NCI-H345 treated with DMSO at 0.1 percent for 48 hours (cell line): ENCODE measurements around the gene TSSK6.

Source experiments
- DNase-seq: peaks from one replicate; lab custom pipeline; 2025; ENCODE audit not compliant: unreplicated experiment; lab: John Stamatoyannopoulos, UW

Gene TSSK6

DNA sequence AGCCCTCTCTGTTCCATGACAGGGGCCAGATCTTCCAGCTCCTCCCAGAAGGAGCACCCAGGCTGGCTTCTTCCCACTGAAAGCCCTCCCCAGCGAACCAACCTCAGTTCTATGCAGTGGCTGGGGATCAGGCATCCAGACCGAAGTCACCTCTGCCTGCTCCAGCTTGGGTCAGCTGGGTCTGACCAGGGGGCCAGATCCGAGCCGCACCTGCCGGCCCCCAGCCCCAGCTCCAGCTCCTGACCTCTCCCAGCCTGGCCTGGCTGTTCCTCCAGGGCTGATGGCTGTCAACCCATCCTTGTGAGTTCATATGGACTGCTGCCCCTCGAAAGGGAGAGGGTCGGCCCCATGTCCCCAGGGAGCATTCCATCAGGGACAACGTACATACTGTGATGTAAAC, 8.0 kb downstream of the TSSK6 start:
- DNase-seq: no peak

DNA sequence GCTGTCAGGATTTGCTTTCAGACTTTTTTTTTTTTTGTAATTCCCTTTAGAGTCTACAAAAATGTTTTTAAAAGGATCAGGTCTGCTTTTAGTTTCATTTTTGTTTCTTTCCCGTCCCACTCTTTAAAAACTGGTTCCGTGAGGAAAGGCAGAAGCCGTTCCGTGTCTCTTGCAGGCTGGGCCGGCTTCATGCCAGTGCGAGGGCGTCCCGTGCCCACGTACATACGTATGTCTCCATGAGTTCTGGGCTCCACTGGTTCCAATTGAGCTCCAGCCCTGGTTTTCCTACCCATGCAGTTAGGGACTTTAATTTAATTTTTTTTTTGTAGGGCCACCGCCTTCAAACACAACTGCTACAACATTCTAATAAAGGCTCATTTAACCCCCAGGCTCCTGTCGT, 8.8 kb downstream of the TSSK6 start:
- DNase-seq: no peak

DNA sequence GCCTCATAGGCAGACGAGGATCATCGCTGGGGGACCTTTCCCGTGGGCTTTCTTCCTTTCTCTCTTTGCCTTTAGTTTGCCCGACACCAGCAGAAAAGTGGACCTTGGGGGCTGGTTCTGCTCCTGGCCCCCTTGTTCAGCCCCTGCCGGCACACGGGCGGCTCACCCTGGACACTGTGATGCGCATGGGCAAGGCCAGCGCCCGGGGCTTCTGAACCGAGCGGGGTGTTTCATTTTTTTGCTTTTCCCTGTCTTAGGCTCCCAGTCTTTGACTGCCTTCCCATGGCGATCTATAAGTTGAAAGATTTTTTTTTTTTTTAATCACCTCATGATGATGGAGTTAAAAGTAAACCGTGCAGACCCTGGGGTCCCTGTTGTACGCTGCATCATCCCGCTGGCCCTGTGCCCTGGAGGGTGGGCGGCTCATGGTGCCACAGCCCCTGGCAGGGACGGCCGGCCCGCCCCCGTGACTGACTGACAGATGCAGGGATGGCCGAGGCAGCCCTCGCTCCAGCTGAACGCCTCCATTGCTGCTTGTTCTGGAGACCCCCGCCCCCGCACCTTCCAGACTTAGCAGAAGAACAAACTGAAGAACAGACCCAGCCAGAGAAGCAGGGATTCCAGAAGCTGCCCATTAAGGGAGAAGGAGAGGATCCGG, 9.6 kb downstream of the TSSK6 start:
- DNase-seq: no peak

DNA sequence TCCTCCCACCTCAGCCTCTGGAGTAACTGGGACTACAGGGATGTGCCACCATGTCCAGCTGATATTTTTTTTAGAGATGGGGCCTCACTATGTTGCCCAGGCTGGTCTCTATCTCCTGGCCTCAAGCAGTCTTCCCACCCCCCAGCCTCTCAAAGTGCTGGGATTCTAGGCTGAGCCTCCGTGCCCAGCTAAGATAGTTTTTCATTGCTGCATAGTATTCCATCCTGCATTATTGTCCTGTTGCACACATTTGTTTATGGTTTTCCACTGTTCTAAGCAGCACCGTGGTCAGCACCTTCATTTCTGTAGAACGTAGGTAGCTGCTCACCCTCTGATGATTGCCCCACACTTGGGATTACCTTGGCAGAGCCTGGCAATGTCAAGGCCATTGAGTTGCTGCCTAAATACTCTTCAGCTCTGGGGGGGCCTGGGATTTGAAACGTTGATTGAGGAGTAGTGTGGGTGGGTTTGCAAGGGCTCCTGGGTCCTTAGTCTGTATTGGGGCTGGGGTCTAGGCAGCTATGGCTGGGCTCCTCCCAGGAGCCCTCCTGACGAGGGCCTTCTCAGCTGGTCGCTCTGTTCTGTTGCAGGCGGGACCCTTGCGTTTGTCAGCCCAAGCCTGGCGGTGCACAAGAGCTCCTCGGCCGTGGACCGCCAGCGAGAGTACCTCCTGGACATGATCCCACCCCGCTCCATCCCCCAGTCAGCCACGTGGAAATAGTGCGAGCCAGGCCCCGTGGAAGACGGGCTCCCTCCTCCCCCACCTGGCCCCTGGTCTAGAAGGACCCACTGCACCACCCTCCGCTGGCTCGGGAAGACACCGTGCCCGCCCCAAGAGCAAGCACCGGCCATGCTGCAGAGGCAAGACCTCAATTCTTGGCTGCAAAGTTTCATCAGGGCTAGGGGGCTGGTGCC, 10.3 kb downstream of the TSSK6 start:
- no peak for DNase-seq

DNA sequence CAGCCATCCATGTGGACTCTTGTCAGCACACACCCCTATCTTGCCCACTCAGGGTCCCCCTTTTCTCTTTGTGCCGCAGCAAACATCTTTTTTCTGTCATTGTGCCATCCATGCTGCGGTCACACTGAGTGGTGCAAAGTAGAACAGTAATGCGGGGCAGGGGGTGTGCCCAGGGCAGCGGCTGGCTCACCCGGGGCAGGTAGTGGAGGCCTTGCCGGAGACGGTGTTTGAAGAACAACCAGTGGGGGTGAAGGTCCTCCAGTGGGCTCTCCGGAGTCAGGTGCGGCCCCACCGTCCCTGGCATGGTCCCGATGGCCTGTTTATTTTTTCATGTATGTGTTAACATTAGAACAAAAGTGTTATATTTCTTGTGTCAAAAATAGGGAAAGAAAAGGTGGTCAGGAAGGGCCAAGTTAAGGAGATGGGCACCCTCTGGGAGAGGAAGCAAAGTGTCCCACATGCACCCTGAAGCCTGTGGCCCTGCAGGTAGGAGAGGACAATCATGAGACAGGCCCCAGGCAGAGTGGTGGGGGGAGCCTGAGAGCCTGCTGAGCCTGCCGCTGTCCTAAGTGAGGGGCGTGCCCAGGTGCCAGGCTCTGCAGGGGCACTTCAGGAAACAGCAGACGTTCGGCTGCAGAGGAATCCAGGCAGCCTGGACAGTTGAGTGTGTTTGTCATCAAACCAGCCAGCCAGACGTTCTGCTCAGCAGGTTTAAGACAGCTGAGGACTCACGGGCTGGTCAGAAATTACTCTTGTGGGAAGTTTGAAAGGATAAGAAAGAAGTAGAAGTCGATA, 12.3 kb downstream of the TSSK6 start:
- no peak for DNase-seq

DNA sequence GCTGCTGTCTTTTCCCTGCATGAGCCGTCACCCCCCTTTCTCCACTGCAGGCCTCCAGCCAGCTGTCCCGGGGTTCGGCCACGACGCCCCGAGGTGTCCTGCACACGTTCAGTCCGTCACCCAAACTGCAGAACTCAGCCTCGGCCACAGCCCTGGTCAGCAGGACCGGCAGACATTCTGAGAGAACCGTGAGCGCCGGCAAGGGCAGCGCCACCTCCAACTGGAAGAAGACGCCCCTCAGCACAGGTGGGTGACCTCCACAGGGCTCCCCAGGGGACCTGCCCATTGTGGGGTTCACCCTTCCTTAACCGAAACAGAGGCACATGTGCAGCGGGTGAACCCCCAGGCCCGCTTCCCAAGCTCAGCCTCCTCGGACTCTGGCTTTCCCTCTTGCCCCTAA, 13.1 kb downstream of the TSSK6 start:
- no peak for DNase-seq

DNA sequence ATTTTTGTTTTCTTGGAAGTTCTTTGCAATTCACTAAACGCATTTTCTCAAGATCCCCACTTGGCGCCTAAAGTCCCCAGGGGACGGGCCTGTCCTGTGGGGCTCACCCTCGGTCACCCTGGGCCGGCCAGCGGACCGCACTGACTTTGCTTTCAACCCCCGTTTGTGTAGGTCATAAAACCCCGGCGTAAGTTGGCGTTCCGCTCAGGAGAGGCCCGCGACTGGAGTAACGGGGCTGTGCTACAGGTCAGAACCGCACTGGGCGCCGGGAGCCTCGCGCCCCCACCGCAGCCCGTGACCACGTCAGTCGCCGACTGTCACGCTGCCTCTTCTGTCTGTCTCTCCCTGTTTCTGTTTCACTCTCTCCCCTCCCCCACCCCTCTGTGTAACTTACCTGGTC, 13.6 kb downstream of the TSSK6 start:
- DNase-seq: no peak

DNA sequence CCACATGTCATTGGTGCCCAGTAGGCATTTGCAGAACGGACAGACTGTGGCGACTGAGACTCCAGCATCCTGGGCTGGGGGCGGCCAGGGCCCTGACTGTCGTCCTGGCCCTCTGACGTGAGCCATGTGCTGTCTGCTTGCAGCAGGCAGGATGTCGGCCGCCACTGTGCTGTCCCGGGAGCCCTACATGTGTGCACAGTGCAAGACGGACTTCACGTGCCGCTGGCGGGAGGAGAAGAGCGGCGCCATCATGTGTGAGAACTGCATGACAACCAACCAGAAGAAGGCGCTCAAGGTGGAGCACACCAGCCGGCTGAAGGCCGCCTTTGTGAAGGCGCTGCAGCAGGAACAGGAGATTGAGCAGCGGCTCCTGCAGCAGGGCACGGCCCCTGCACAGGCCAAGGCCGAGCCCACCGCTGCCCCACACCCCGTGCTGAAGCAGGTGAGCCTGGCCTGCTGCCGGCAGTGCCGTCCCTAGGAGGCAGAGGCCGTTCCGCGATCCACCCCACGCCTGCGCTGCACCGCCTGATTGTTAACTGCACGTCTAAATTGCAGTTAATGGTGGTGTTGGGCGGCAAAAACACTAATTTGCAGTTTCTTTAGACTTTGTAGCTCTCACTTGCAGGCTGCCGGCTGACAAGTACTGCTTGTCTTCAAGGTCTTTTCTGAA, 14.2 kb downstream of the TSSK6 start:
- DNase-seq: no peak

DNA sequence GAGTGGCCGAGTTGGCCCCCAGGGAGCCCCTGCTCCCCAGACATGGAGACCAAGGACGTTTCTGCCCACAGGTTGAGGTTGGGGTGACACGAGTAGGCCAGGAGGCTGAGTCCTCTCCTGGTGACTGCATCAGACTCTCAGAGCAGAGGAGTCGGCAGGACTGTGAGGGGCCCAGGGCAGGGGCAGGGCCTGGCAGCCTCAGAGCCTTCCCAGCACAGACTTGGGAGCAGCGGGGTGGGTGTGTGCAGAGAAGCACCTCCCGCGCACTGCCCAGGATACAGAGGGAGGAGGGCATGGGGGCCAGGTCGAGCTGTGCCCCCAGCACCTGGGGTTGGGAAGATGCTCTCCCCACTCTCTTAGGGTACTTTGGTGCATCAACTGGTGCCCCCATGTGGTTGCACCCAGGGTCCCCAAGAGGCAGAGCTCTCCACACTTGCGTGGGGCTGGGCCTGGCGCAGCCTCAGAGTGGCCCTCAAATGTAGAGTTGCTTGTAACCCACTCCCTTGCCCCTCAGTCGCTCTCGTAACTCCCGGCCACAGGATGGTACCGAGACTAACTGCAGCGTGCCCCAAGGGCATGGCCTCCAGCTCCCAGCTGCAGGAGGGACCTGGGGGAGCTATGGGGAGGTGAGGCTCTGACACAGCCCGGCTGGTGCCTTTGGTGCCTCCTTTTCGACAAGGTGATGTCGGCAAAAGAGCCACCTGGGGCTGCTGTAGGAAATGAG, 15.9 kb downstream of the TSSK6 start:
- no peak for DNase-seq

DNA sequence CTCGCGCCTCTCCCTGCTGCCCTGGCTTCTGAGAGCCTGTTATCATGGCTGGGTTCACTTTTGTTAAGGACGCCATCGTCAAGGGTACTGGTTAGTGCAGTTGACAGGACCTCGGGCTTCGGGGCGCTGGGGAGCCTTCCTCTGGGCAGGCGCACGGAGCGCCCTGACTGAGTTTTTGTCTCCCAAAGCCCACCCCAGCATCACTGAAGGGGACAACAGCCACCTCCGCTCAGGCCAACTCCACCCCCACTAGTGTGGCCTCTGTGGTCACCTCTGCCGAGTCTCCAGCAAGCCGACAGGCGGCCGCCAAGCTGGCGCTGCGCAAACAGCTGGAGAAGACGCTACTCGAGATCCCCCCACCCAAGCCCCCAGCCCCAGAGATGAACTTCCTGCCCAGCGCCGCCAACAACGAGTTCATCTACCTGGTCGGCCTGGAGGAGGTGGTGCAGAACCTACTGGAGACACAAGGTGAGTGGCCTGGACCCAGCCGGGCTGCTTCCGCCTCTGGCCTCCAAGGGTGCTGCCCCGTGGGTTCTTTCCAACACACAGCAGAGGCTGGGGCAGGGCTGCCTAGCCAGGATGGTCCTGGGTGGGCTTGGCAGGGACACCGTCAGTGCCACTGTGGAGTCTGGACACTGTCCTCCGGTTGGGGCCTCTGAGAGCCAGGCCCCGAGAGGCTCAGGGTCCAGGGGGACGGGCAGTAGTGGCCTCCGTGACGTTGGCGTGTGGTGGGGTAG, 16.9 kb downstream of the TSSK6 start:
- no peak for DNase-seq

DNA sequence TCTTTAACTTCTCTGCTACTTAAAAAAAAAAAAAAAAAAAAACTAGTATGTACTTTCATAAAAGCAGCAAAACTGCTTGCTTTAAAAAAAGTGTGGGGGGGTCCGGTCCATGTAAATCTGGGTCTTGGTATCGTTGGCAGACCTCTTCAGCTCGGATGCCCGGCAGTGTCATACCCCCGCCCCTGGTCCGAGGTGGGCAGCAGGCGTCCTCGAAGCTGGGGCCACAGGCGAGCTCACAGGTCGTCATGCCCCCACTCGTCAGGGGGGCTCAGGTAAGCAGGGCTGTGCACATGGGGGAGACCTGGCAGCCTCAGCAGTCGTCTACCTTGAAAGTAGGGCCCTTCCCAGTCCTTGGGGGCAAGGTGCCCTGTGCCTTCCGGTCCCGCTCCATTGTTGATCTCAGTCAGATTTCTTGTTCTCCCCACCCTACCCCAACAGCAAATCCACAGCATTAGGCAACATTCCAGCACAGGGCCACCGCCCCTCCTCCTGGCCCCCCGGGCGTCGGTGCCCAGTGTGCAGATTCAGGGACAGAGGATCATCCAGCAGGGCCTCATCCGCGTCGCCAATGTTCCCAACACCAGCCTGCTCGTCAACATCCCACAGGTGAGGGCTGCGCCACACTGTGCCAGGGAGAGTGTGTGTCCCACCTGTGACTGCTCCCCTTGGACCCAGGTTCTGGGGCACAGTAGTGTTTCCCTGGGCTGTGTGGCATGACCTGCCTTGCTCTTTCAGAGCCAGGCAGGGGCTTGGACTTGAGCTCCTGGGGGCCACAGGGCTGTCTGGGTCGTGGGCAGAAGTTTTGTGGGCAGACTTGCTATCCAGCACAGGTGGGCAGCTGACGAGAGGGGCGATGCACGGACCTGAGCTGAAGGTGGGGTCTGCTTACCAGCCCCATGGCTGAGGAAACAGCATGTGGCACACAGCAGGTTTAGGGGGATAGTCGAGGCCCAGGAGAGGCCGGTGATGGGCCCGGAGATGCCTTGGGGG, 19.4 kb downstream of the TSSK6 start:
- DNase-seq: no peak

DNA sequence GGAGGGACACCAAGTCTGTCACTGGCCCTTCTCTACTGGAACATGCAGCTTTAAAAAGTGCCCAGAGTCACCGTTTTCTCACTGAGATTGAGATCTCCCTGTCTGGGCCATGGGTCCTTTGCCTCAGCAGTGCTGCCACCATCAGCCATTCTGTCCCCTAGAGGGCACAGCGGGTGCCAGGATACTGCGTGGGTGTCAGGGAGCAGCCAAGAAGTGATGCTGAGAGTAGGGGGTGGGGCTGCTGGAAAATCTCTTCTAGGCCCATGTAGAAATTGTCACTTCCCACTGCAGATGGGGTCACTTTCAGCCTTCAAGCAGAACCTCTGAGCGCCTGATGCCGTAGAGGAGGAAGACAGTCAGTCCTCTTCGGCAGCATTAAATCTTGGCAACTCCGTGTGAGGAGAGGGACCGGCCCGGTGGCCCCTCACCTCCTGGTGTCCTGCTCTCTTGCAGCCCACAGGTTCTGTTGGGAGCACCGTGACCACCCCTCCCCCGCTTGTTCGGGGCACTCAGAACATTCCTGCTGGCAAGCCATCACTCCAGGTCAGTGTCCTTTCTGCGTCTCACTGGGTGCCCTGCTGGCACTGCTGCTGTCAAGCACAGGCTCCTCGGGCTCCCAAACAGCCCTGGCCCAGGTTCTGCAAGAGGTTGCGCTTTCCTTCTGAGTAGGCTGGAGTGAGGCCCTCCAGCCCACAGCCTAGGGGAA, 21.4 kb downstream of the TSSK6 start:
- no peak for DNase-seq

DNA sequence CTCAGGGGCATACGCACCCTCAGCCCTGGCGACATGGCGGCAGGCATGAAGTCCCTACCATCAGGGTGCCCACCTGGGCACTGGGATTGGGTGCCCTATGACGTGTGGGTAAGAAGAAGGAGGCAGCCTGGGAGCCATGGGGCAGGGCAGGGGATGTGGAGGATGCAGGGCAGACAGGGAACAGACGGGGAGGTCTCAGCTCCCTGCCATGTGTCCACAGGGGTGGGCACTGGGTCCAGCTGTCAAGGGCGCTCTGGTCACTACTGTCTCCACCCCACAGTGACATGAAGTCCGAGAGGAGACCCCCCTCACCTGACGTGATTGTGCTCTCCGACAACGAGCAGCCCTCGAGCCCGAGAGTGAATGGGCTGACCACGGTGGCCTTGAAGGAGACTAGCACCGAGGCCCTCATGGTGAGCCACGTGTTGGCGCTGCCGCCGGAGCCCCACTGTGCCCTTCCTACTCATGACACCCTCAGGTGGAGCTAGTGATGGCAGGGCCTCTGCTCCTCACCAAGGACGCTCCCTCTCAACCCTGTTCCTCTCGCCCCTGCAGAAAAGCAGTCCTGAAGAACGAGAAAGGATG, 23.2 kb downstream of the TSSK6 start:
- no peak for DNase-seq

DNA sequence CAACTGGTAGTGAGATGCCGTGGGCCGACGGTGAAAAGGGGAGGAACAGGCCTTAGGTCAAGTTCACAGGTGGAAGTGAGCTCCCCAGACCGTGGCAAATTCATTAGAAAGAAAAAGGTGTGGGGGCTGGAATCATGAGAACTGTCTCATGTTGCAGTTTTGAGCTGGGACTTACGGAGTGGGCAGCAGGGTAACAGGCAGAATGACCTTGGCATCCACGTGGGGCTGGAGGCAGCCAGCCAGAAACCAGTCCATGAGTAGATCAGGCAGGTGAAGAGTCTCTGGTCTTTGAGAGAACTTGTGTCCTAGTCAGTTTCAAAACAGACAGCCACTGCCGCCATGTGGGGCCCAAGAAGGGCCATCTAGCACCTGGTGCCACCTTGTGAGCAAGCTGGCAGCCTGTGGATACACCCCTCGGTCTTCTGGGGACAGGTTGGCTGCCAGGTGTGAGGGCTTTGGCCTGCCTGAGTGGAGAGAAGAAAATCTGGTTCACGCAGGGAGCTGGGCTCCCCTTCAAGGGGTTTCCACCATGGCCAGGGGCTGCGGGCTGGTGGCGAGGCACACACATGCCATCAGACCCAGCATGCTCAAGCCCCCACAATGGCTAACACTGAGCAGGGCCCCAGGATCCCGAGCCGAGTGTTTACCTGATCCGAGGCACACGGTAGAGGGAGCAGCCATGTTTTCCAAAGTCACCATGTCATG, 23.9 kb downstream of the TSSK6 start:
- no peak for DNase-seq

DNA sequence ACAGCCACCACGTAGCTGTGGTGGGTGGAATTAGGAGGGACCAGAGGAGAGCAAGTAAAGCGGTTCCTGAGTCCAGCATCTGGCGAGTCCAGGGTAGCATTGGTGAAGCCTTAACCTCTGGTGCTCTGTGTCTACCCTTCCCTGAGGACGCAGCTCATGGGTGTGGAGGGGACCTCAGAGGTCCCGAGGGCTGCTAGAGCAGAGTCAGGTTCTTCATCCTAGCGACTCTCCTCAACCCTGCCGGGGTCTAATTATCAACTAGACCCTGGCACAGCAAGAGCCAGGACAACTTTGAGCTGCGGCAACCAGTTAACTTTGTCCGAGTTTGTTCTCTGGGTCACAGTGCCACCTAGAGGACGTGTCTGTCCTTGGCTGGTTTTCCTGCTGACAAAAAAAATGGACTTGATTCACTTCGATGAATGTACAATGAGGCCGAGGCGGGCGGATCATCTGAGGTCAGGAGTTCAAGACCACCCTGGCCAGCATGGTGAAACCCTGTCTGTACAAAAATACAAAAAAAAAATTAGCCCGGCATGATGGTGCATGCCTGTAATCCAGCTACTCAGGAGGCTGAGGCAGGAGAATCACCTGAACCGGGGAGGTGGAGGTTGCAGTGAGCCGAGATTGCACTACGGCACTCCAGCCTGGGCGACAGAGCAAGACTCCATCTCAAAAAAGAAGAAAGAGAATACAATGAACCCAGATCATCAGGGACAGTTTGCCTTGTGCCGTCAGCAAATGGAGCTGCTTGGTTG, 25.0 kb downstream of the TSSK6 start:
- DNase-seq: peak; percentile 61

DNA sequence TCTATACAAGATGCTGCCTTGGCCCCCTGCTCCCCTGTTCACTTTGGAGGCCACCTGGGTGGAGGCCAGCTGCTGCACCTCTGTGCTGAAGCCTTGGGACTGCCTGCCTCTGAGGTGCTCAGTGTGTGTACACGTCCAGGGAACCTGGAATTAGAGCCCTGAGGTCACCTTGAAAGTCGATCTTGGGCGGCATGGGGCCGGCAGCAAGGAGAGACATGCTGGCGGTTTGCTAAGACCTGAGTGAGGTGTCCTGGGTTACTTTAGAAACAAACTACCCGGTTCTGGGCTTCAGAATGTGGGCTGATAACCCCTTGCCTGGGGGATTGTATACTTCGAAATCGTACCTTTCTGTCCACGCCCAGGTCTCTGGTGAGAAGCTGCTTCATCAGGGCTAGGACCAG, 25.5 kb downstream of the TSSK6 start:
- DNase-seq: no peak
